Duodenal mucosa (tissue), 2 donors: Measurements from ENCODE around the gene PHC2.

Source experiments
- H3K27ac ChIP-seq: one replicate; pipeline ENCODE4 v1.7.0; 2013; ENCODE audit warnings: low read depth, low read length
- H3K27me3 ChIP-seq, 2 donors: one replicate each; pipeline ENCODE4 v1.7.0; 2013; ENCODE audit warnings: low read length in 2 of 2, control low read depth in 1 of 2; ENCODE audit not compliant: insufficient read depth in 2 of 2, control insufficient read depth in 1 of 2
- H3K36me3 ChIP-seq, 2 donors: one replicate each; pipeline ENCODE4 v1.7.0; 2013; ENCODE audit warnings: low read length in 2 of 2, control low read depth in 1 of 2; ENCODE audit not compliant: insufficient read depth in 2 of 2, control insufficient read depth in 1 of 2
- H3K4me1 ChIP-seq, 2 donors: one replicate each; pipeline ENCODE4 v1.7.0; 2013; ENCODE audit warnings: low read length in 2 of 2, control low read depth in 1 of 2; ENCODE audit not compliant: insufficient read depth in 2 of 2, control insufficient read depth in 1 of 2
- H3K4me3 ChIP-seq, 2 donors: one replicate each; pipeline ENCODE4 v1.7.0; 2013; ENCODE audit warnings: low read length in 2 of 2, low read depth in 1 of 2
- H3K9ac ChIP-seq, 2 donors: one replicate each; pipeline ENCODE4 v1.7.0; 2013; ENCODE audit warnings: low read length in 2 of 2, low read depth in 1 of 2
- H3K9me3 ChIP-seq, 2 donors: one replicate each; pipeline ENCODE4 v1.7.0; 2013; ENCODE audit warnings: low read length in 2 of 2, control low read depth in 1 of 2; ENCODE audit not compliant: control insufficient read depth in 1 of 2

PHC2 gene, protein sequence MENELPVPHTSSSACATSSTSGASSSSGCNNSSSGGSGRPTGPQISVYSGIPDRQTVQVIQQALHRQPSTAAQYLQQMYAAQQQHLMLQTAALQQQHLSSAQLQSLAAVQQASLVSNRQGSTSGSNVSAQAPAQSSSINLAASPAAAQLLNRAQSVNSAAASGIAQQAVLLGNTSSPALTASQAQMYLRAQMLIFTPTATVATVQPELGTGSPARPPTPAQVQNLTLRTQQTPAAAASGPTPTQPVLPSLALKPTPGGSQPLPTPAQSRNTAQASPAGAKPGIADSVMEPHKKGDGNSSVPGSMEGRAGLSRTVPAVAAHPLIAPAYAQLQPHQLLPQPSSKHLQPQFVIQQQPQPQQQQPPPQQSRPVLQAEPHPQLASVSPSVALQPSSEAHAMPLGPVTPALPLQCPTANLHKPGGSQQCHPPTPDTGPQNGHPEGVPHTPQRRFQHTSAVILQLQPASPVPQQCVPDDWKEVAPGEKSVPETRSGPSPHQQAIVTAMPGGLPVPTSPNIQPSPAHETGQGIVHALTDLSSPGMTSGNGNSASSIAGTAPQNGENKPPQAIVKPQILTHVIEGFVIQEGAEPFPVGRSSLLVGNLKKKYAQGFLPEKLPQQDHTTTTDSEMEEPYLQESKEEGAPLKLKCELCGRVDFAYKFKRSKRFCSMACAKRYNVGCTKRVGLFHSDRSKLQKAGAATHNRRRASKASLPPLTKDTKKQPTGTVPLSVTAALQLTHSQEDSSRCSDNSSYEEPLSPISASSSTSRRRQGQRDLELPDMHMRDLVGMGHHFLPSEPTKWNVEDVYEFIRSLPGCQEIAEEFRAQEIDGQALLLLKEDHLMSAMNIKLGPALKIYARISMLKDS

DNA sequence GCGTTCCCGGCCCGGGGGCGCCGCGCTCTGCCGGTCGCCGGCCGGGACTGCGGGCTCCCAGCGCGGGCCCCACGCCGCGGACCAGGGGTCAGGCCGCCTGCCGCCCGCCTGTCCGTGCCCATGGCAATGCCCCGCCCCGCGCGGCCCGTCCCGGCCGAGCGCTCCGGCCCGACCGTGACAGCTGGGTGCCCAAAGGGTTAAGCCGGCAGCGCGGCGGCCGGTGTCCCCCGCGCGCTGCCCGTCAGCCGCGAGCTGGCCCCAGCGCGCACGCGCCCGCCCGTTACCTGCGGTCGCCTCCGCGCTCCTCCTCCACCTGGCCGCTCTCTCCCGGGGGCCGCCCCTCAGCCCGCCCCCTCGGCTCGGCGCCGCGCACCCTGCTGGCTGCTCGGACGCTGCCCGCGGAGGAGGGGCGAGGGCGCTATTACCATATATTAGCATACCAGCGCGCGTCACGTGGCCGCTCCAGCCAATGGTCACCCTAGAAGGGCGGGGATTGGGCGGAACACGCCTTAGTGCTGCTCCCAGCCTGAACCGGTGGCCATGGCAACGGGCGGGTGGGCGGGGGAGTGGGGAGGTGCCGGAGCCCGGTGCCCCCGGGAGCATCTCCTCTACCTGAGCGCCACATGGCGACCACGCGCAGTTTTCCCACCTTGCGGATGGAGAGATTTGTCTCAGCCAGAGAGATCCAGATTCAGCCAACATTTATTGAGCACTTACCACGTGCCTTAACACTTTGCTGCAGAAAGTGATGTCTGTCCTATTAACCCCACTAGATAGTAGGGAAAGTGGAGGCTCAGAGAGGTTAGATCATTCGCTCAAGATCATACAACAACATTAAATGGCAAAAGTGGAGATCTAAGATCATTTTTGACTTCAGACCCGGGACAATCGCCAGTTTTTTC, at the start of gene PHC2:
TSS of gene PHC2 (minus strand) at position 404 of the 902 bp plus-strand sequence. CDS start 55,556 bp downstream, outside the sequence.
- H3K9ac ChIP-seq = peak within 1 kb of the TSS; percentile 8 to 54
- peaks cover 0 to 6% of the 10 kb centered on the region in 2 donors for H3K27me3 ChIP-seq
- H3K36me3 ChIP-seq = no peaks in the 10 kb centered on the region
- no peak within 1 kb of the TSS for H3K27ac ChIP-seq
- peak within 1 kb of the TSS; percentile 69 to 74 for H3K4me3 ChIP-seq
- H3K9me3 ChIP-seq = no peaks in the 10 kb centered on the region
- H3K4me1 ChIP-seq = peaks cover 10 to 11% of the 10 kb centered on the region in 2 donors

DNA sequence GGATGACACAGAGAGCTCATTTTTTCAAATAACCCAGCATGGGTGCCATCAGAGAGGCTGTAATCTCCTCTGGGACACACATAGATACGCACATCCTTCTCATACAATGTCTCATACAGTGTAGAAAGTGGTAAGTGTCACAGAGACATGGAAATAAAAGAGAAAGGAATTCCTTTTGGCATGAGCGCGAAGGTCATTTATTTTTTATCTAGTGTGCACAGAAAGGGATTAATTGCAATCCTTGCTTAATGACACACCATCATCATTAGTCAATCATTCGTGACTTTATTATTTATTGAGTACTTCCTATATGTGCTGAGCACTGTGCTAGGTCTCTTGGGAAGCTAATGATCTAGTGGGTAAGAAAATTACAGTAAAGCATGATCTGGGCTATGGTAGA, 46.6 kb upstream of the PHC2 start:
- Histone ChIP-seq H3K9me3 (no peaks in the 10 kb centered on the region), H3K27me3 (no peaks in the 10 kb centered on the region), H3K4me1 (peaks cover 38 to 45% of the 10 kb centered on the region in 2 donors), H3K9ac (no peak overlapping the region), H3K36me3 (peaks cover 6 to 18% of the 10 kb centered on the region in 2 donors), H3K27ac (no peak overlapping the region), H3K4me3 (peak overlapping the region; percentile 5 to 36)

DNA sequence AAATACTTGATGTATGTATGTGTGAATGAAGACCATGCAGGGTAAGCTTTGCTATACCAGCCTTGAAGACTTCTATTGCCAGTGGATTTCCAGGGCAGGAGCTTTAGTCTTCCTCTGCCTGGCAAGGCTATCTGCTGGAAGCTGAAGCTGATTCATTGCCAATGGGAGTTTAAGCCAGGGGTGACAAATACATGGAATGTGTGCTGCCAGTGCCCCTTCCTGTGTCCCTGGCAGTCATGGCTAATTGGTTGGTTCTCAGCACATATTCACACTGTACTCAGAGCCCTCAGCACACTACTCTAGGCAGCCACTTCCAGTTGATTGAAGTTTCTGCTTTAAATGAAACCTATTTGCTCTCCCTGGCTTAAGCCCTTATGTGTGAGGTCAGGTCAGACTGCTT, 43.0 kb upstream of the PHC2 start:
- Histone ChIP-seq H3K27me3 (no peaks in the 10 kb centered on the region), H3K4me3 (no peak overlapping the region), H3K4me1 (peaks cover 44 to 50% of the 10 kb centered on the region in 2 donors), H3K9me3 (no peaks in the 10 kb centered on the region), H3K27ac (no peak overlapping the region), H3K9ac (no peak overlapping the region), H3K36me3 (no peaks in the 10 kb centered on the region)

DNA sequence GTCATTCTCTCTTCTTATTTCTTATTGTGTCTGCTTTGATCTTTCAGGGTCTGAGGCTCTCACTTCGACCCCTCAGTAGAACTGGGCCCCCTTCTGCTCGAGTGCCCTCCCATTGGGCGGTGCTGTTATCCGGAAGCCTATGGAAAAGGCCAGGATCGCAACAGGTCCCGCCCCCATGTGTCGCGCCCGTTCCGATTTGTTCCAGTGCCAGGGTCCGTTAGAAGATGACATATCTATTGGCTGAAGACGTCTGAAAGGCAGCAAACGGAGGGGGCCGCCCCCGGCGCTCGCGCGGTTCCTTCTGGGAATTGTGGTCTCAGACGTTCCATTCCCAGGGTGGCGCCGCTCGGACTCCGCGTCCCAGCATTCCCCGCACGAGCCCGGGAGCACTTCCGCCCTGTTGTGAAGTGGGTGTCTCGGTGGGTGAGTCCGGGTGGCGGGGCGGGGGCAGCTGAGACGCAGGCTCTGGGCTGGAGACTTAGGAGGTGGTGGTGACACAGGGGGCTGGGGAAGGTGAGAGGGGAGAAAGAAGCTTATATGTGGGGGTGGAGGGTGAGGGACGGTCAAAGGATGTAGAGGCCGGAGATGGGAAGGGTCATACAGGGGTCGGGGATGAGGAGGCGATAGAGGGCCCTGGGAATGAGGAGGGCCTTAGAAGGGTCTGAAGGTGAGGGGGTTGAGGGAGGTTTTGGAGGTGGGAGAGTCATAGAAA, 41.5 kb upstream of the PHC2 start, which contains the start of gene ZSCAN20:
TSS of gene ZSCAN20 (plus strand) at position 377 of the 712 bp plus-strand sequence. CDS start 6,644 bp downstream, outside the sequence.
- Histone ChIP-seq H3K9me3 (no peaks in the 10 kb centered on the region), H3K27me3 (no peaks in the 10 kb centered on the region), H3K9ac (peak within 1 kb of the TSS; percentile 53 to 71), H3K27ac (peak within 1 kb of the TSS; percentile 58), H3K4me1 (peaks cover 35 to 38% of the 10 kb centered on the region in 2 donors), H3K36me3 (no peaks in the 10 kb centered on the region), H3K4me3 (peak within 1 kb of the TSS; percentile 79 to 83)

DNA sequence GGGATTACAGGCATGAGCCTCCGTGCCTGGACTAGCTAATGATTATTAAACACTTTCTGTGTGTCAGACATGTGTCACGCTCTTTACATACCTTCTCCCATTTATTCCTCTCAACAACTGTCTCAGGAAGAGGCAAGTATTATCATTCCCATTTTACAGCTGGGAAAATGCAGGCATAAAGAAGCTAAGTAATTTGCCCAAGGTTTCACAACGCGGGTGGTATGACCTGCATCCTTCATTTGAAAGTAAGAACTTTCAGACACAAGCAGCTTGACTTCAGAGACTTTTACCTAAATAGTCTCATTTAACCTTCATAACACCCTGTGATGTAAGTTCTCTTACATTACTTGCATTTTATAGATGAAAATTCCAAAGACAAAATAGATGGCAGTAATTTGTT, 40.5 kb upstream of the PHC2 start:
- no peaks in the 10 kb centered on the region for H3K27me3 ChIP-seq
- no peaks in the 10 kb centered on the region for H3K9me3 ChIP-seq
- no peak overlapping the region for H3K9ac ChIP-seq
- H3K36me3 ChIP-seq = no peaks in the 10 kb centered on the region
- peaks cover 30 to 31% of the 10 kb centered on the region in 2 donors for H3K4me1 ChIP-seq
- no peak overlapping the region for H3K27ac ChIP-seq
- H3K4me3 ChIP-seq = no peak overlapping the region

DNA sequence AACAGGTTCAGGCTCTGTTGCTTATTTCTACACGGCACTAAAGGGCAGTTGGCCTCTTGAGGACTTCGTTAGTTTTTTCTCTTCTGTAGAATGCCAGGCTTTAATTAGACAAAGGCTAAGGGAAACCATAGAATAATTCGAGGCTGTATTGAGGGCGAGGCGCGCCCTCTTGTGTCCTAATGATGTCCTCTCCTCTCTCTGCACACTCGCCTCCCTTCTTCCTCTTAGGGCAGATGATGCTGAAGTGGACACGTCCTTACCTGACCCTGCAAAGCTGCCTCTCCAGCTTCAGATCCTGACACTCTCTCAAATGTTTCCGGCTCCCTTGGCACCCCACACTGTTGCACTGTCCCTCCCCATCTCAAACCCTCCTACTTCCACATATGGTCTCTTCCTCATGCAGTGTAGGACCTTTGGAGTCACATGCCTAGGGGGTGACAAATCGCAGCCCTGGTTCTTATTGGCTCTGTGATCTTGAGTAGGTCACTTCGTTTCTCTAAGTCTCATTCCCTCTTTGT, 39.7 kb upstream of the PHC2 start:
- H3K9ac ChIP-seq = no peak overlapping the region
- H3K27me3 ChIP-seq = no peaks in the 10 kb centered on the region
- no peak overlapping the region for H3K27ac ChIP-seq
- H3K4me3 ChIP-seq = no peak overlapping the region
- no peaks in the 10 kb centered on the region for H3K9me3 ChIP-seq
- H3K4me1 ChIP-seq = peaks cover 24 to 31% of the 10 kb centered on the region in 2 donors
- no peaks in the 10 kb centered on the region for H3K36me3 ChIP-seq

DNA sequence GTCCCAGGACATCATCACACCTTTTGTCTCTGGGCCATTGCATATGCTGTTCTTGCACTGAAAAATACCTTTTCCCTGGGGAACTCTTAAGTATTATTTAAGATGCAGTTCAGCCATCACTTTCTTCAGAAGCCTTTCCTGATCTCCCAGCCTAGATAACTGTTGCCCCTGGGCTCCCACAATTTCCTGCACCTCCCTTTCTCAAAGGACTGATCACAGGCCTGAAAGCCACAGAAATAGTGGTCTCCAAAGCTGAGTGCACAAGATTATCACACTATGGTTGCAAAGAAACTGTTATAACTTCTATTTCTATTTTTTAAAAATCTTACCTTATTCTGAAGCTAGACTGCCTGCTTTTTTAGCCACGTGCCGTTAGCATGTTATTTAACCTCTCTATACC, 38.8 kb upstream of the PHC2 start:
- Histone ChIP-seq H3K4me3 (no peak overlapping the region), H3K27me3 (no peaks in the 10 kb centered on the region), H3K36me3 (no peaks in the 10 kb centered on the region), H3K4me1 (peaks cover 24% of the 10 kb centered on the region in 2 donors), H3K27ac (no peak overlapping the region), H3K9me3 (no peaks in the 10 kb centered on the region), H3K9ac (no peak overlapping the region)

DNA sequence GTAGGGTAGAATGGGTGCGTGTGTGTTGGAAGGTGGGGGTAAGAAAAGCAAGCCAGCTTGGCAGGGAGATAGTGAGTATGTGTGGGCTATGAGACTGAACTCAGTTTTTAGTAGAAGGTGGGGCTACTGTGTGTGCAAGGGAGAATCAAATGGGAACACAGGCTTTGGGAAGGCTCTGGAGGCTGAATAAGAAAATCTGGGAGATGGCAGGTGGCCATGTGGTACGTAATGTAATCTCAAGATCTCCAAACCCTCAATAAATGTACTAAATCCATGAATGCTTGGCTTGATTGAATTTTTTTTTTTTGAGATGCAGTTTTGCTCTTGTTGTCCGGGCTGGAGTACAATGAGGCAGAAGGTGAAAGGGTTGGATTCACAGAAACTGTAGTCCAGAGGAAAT, 38.1 kb upstream of the PHC2 start:
- Histone ChIP-seq H3K9me3 (no peaks in the 10 kb centered on the region), H3K36me3 (no peaks in the 10 kb centered on the region), H3K4me1 (peaks cover 17 to 24% of the 10 kb centered on the region in 2 donors), H3K27me3 (no peaks in the 10 kb centered on the region), H3K27ac (no peak overlapping the region), H3K4me3 (no peak overlapping the region), H3K9ac (no peak overlapping the region)

DNA sequence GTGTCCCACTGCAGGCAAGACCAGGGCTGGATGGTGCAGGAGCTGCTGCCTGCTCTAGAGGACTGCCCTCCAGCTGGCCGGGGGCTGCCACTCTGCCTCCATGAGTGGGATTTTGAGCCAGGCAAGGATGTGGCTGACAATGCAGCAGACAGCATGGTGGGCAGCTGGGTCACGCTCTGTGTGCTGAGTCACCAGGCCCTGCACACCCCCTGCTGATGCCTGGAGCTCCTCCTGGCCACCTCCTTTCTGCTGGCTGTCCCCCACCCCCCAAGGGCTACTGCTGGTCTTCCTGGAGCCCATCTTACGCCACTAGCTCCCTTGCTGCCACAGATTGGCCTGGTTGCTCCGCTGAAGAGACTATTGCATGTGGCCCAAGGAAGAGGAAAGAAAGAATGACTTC, 37.6 kb upstream of the PHC2 start:
- Histone ChIP-seq H3K9ac (no peak overlapping the region), H3K4me1 (peaks cover 14 to 24% of the 10 kb centered on the region in 2 donors), H3K9me3 (no peaks in the 10 kb centered on the region)

More for the DNA sequence above, 37.6 kb upstream of the PHC2 start:
- Histone ChIP-seq H3K36me3 (no peaks in the 10 kb centered on the region), H3K27me3 (no peaks in the 10 kb centered on the region), H3K27ac (no peak overlapping the region), H3K4me3 (no peak overlapping the region)
